Raji (cell line): ENCODE measurements around the gene ARHGAP4.

Experiments
- POLR2A ChIP-seq: IDR thresholded peaks from 2 replicates; pipeline ENCODE4 v1.6.1; 2011; ENCODE audit warnings: low read depth, low read length, control low read depth; ENCODE audit not compliant: insufficient read depth

ARHGAP4 gene

GRCh38 chrX:153878345-153878744 lies 47.7 kb downstream of the ARHGAP4 start:
- no peak for TF ChIP-seq POLR2A

- TF ChIP-seq POLR2A: no peak
These were observed 48.3 kb downstream of the ARHGAP4 start for GRCh38 chrX:153877571-153878261.

GRCh38 chrX:153876112-153876491 lies 50.0 kb downstream of the ARHGAP4 start:
- no peak for TF ChIP-seq POLR2A

- TF ChIP-seq POLR2A: no peak
These were observed 50.5 kb downstream of the ARHGAP4 start for GRCh38 chrX:153875391-153876111.

- TF ChIP-seq POLR2A: no peak
These were observed 51.5 kb downstream of the ARHGAP4 start for GRCh38 chrX:153874366-153875125.

- TF ChIP-seq POLR2A: no peak
These were observed 52.0 kb downstream of the ARHGAP4 start for GRCh38 chrX:153874085-153874365.

- TF ChIP-seq POLR2A: no peak
These were observed 52.6 kb downstream of the ARHGAP4 start for GRCh38 chrX:153873282-153874084.

- TF ChIP-seq POLR2A: no peak
These were observed 53.9 kb downstream of the ARHGAP4 start for GRCh38 chrX:153871946-153872878.

GRCh38 chrX:153871451-153871850 lies 54.6 kb downstream of the ARHGAP4 start:
- no peak for TF ChIP-seq POLR2A

GRCh38 chrX:153870791-153871360 lies 55.2 kb downstream of the ARHGAP4 start:
- TF ChIP-seq POLR2A: no peak

- no peak for TF ChIP-seq POLR2A
These were observed 55.8 kb downstream of the ARHGAP4 start for GRCh38 chrX:153870288-153870690.

GRCh38 chrX:153869473-153870287 lies 56.4 kb downstream of the ARHGAP4 start:
- no peak for TF ChIP-seq POLR2A
